Karpas-422 (cell line): ENCODE data around the gene MMP17. TPM values are rescaled to one million over a fixed set of nuclear protein-coding genes. Genes with fewer than 3 reads are reported as not detected.

Source experiments
- DNase-seq: peaks from one replicate; pipeline ENCODE4 v3.0.0-alpha.2; 2015
- H2AFZ ChIP-seq: fragments of 200-600 bp; sonication (generic); 2 replicates; pipeline ENCODE4 v1.6.1; 2014; ENCODE audit warnings: antibody characterized with exemption, low read length, mixed read lengths
- H3K27ac ChIP-seq: fragments of 200-600 bp; sonication (generic); 2 replicates; pipeline ENCODE4 v1.5.1; 2014; ENCODE audit warnings: mild to moderate bottlenecking, low read length, moderate library complexity
- H3K27me3 ChIP-seq: fragments of 200-600 bp; sonication (generic); 2 replicates; pipeline ENCODE4 v1.6.1; 2014; ENCODE audit warnings: low read length, mixed read lengths
- H3K36me3 ChIP-seq: fragments of 200-600 bp; sonication (generic); 2 replicates; pipeline ENCODE4 v1.6.1; 2014; ENCODE audit warnings: low read length, mixed read lengths; ENCODE audit not compliant: insufficient read depth
- H3K4me1 ChIP-seq: fragments of 200-600 bp; sonication (generic); 2 replicates; pipeline ENCODE4 v1.6.1; 2014; ENCODE audit warnings: mild to moderate bottlenecking, low read length, mixed read lengths
- H3K4me2 ChIP-seq: fragments of 200-600 bp; sonication (generic); 2 replicates; pipeline ENCODE4 v1.6.1; 2014; ENCODE audit warnings: low read length, low read depth, mild to moderate bottlenecking; ENCODE audit not compliant: poor library complexity, severe bottlenecking
- H3K4me3 ChIP-seq: fragments of 200-600 bp; sonication (generic); 2 replicates; pipeline ENCODE4 v1.5.1; 2014; ENCODE audit warnings: mild to moderate bottlenecking, antibody characterized with exemption, low read length, mixed read lengths
- H3K79me2 ChIP-seq: fragments of 200-600 bp; sonication (generic); 2 replicates; pipeline ENCODE4 v1.6.1; 2014; ENCODE audit warnings: mild to moderate bottlenecking, low read length, mixed read lengths
- H3K9ac ChIP-seq: fragments of 200-600 bp; sonication (generic); 2 replicates; pipeline ENCODE4 v1.6.0; 2014; ENCODE audit warnings: low read length
- H3K9me2 ChIP-seq: fragments of 200-600 bp; sonication (generic), shearing (Covaris generic); replicated peaks from 2 replicates; pipeline ENCODE4 v1.6.0; 2014; ENCODE audit warnings: mild to moderate bottlenecking, low read length, moderate library complexity; ENCODE audit not compliant: insufficient read depth
- H3K9me3 ChIP-seq: fragments of 300-700, 200-600 bp; sonication (generic); 2 replicates; pipeline ENCODE4 v1.6.1; 2014; ENCODE audit warnings: low read length, mixed read lengths
- H4K20me1 ChIP-seq: fragments of 200-600 bp; sonication (generic); 2 replicates; pipeline ENCODE4 v1.6.1; 2014; ENCODE audit warnings: mild to moderate bottlenecking, antibody characterized with exemption, low read length, low read depth; ENCODE audit not compliant: insufficient read depth
- small RNA-seq: library from RNA; depleted of rRNA; stranded (forward); fragments of <200 nt; gene quantifications from one replicate; pipeline ENCODE3, GENCODE V24; 2014
- total RNA-seq: library from RNA; depleted of rRNA; stranded (reverse); fragments of >200 nt; shearing (Covaris generic); gene quantifications from 2 replicates; pipeline ENCODE4 v1.2.3, GENCODE V29; 2014; ENCODE audit warnings: low replicate concordance; rRNA removed

The MMP17 gene
- total RNA-seq, 1 experiment from 2014 or later: not detected

DNA sequence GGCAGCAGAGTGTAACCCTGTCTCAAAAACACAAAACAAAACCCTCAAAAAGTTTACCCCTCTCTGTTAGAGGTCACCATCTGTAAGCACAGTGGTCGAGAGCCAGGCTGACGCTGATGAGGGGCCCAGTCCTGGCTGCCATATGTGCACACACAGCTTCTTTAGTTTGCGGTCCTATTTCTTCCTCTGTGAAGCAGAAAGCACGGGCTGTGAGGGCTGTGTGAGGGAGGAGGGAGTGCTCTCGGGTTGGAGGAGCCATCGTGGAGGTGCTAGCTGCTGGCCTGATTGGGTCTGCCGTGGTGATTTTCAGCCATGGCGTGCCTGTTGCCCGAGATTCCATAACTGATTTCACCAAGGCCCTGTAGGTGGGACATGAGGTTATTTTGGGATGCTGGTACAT lies 69.7 kb downstream of the MMP17 start:
- peaks cover 9% of the 10 kb centered on the region for H3K4me1 ChIP-seq
- H3K36me3 ChIP-seq: no peaks in the 10 kb centered on the region
- H3K4me3 ChIP-seq: no peak overlapping the region
- no peaks in the 10 kb centered on the region for H3K27me3 ChIP-seq
- H3K79me2 ChIP-seq: no peaks in the 10 kb centered on the region
- peaks cover 19% of the 10 kb centered on the region; the same call in 1 of the 2 replicates for H4K20me1 ChIP-seq
- no peaks in the 10 kb centered on the region for H3K9me3 ChIP-seq
- no peak for DNase-seq
- no peak overlapping the region for H3K27ac ChIP-seq
- H2AFZ ChIP-seq: no peak overlapping the region
- no peaks in the 10 kb centered on the region for H3K9me2 ChIP-seq
- H3K4me2 ChIP-seq: no peak overlapping the region
- H3K9ac ChIP-seq: no peak overlapping the region

DNA sequence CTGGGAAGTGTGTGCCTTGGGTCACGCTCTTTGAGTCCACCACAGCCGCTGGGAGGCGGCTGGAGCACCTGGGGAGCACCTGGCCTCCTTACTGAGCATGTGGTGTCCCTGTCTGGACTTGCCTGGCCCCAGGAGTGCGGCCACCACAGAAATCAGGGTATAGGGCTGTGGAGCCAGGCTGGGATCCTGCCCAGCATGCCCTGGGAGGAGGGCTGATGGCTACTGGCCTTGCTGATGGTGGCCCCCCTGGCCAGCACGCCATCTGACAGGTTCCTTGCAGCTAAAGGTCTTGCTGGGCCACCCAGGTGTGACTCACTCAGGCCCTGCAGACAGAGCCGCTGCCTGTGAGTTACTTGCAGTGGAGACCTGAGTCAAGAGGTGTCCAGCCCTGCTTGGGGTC lies 72.2 kb downstream of the MMP17 start:
- H3K9ac ChIP-seq: no peak overlapping the region
- H3K4me2 ChIP-seq: no peak overlapping the region
- H2AFZ ChIP-seq: no peak overlapping the region
- no peaks in the 10 kb centered on the region for H3K27me3 ChIP-seq
- no peak overlapping the region for H3K27ac ChIP-seq
- H3K36me3 ChIP-seq: no peaks in the 10 kb centered on the region
- H3K9me3 ChIP-seq: no peaks in the 10 kb centered on the region
- H4K20me1 ChIP-seq: peaks cover 31% of the 10 kb centered on the region; the same call in 1 of the 2 replicates
- H3K4me1 ChIP-seq: peaks cover 7% of the 10 kb centered on the region
- H3K9me2 ChIP-seq: no peaks in the 10 kb centered on the region
- no peak for DNase-seq
- H3K79me2 ChIP-seq: no peaks in the 10 kb centered on the region
- H3K4me3 ChIP-seq: no peak overlapping the region

Small RNA genes lying within 50 kb of the gene (small RNA-seq; reads per million reads assigned to genes)
- not detected for gene RNA5SP378
- not detected for gene RNU6-1017P

Other genes with a start within 250 kb of the MMP17 start
- 30.0 and 48.8 TPM in 2 replicates for gene SFSWAP, start 117.3 kb upstream of the MMP17 start, total RNA-seq
- 2.8 and 6.9 TPM in 2 replicates for gene ULK1, start 66.2 kb downstream of the MMP17 start, total RNA-seq
- gene PUS1, start 100.9 kb downstream of the MMP17 start, total RNA-seq: 11.9 and 32.3 TPM in 2 replicates
- gene EP400, start 121.5 kb downstream of the MMP17 start, total RNA-seq: 13.7 and 16.8 TPM in 2 replicates